ENCODE measurements around the gene CFAP299.

DNA sequence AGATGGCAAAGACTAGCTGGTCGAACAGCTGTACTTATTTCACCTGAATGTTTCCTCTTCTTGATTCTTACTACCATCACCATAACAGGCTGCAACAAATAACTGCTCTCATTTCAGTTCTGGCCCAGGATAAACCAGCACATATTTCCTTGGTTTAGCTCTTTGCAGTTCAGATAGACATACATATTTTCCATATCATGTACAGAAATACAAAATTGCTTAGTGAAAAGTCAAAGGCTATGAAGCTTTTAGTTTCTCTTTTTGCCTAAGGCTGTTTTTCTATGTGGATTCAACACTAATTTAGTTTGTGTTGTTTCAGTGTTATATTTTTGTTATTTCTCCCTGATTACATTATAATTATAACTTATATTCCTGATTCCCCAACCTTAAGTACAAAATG lies 591.4 kb downstream of the CFAP299 start:
- no peak for TF ChIP-seq POLR2AphosphoS5 (IDR thresholded peaks at IDR 0.05)
- TF ChIP-seq, protein P1, sequence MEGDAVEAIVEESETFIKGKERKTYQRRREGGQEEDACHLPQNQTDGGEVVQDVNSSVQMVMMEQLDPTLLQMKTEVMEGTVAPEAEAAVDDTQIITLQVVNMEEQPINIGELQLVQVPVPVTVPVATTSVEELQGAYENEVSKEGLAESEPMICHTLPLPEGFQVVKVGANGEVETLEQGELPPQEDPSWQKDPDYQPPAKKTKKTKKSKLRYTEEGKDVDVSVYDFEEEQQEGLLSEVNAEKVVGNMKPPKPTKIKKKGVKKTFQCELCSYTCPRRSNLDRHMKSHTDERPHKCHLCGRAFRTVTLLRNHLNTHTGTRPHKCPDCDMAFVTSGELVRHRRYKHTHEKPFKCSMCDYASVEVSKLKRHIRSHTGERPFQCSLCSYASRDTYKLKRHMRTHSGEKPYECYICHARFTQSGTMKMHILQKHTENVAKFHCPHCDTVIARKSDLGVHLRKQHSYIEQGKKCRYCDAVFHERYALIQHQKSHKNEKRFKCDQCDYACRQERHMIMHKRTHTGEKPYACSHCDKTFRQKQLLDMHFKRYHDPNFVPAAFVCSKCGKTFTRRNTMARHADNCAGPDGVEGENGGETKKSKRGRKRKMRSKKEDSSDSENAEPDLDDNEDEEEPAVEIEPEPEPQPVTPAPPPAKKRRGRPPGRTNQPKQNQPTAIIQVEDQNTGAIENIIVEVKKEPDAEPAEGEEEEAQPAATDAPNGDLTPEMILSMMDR (IDR thresholded peaks at IDR 0.05), result no peak
